Retinal pigment epithelial cell (primary cell): ENCODE measurements around the gene RAPGEF6.

Source experiments
- DNase-seq: peaks from one replicate; pipeline ENCODE4 v3.0.0-alpha.2; 2010; ENCODE audit warnings: low read depth
- H3K4me3 ChIP-seq: 2 replicates; pipeline ENCODE4 v1.5.1; 2011; ENCODE audit warnings: mild to moderate bottlenecking, low read length, control low read depth, moderate library complexity
- TF ChIP-seq, protein P1 (sequence below): conservative IDR thresholded peaks from 2 replicates; pipeline ENCODE4 v1.5.1; 2011; ENCODE audit warnings: low read depth, low read length, control low read depth, inconsistent platforms

RAPGEF6 gene

DNA sequence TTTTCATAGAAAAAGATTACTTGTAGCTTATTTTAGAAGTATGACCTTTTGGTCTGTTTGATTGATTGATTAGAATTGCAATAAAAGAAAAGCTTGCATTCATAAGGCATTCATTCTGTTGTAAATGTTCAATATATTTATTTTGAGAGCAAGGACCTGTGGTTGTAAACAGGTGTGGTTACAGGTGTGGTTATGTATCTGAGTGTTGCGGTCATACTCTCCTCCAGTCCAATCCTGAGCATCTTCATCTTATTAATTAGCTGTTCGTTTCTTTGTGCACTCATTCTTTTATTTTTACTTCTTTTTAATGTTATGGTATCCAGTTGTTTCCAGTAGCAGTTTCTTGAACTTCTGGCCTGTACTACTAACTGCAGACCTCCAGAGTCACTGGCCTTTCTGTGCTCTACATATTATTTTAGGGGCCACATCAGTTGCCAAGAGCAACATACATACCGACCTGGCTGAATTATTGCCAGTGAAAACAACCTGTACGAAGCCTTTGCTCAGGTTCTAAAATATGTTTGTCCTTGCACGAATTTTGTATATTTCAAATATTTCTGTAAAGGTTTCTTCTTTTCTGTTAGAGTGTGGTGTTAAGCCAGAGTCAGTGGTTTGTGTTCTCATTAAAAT lies 242.4 kb downstream of the RAPGEF6 start:
- no peak for DNase-seq
- no peak overlapping the region for H3K4me3 ChIP-seq
- TF ChIP-seq, protein P1, sequence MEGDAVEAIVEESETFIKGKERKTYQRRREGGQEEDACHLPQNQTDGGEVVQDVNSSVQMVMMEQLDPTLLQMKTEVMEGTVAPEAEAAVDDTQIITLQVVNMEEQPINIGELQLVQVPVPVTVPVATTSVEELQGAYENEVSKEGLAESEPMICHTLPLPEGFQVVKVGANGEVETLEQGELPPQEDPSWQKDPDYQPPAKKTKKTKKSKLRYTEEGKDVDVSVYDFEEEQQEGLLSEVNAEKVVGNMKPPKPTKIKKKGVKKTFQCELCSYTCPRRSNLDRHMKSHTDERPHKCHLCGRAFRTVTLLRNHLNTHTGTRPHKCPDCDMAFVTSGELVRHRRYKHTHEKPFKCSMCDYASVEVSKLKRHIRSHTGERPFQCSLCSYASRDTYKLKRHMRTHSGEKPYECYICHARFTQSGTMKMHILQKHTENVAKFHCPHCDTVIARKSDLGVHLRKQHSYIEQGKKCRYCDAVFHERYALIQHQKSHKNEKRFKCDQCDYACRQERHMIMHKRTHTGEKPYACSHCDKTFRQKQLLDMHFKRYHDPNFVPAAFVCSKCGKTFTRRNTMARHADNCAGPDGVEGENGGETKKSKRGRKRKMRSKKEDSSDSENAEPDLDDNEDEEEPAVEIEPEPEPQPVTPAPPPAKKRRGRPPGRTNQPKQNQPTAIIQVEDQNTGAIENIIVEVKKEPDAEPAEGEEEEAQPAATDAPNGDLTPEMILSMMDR = no peak

- no peak for DNase-seq
- TF ChIP-seq, protein P1 = no peak
- no peak overlapping the region for H3K4me3 ChIP-seq
Observed at GRCh38 chr5:131389869-131390265, 245.2 kb downstream of the RAPGEF6 start.

GRCh38 chr5:131389096-131389868 lies 245.7 kb downstream of the RAPGEF6 start:
- TF ChIP-seq, protein P1 = no peak
- DNase-seq = no peak
- H3K4me3 ChIP-seq = no peak overlapping the region

DNA sequence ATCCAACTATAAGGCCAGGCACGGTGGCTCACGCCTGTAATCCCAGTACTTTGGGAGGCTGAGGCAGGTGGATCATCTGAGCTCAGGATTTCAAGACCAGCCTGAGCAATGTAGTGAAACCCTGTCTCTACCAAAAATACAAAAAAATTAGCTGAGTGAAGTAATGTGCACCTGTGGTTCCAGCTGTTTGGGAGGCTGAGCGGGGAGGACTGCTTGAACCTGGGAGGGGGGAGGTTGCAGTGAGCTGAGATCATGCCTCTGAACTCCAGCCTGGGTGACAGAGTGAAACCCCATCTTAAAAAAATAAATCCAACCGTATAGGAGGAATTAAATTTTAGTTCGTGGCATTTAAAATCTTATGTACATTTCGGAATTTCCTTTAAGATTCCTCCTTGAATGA lies 247.8 kb downstream of the RAPGEF6 start:
- no peak for DNase-seq
- TF ChIP-seq, protein P1 = no peak
- no peak overlapping the region for H3K4me3 ChIP-seq

- TF ChIP-seq, protein P1 = no peak
- H3K4me3 ChIP-seq = no peak overlapping the region
- DNase-seq = no peak
Observed at GRCh38 chr5:131386779-131387178, 248.2 kb downstream of the RAPGEF6 start.

DNA sequence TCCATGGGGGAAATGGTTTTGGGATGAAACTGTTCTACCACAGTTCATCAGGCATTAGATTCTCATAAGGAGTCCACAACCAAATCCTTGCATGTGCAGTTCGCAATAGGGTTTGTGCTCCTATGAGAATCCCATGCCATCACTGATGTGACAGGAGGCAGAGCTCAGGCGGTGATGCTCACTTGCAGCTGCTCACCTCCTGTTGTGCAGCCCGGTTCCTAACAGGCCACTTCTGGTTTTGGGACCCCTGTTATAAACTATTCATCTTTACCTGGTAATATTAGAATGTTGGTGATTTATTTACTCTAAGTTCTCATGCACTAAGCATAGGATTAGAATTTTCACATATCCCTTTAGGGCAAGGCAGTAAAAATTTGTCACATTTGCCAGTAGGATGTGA lies 248.9 kb downstream of the RAPGEF6 start:
- DNase-seq = no peak
- no peak overlapping the region for H3K4me3 ChIP-seq
- TF ChIP-seq, protein P1 = no peak
